ENCODE data around the gene SLC39A3.

Gene SLC39A3

GRCh38 chr19:2729943-2730818, 9.6 kb downstream of the SLC39A3 start:
- Histone ChIP-seq H3K4me1 (ENCODE audit: control insufficient read depth, insufficient read depth, low read length, unreplicated experiment) (no peaks in the 10 kb centered on the region), H3K27me3 (ENCODE audit: insufficient read depth, low read length) (peaks cover 8% of the 10 kb centered on the region; the same call in 1 of the 2 replicates), H3K4me3 (ENCODE audit: low read depth, low read length) (no peak overlapping the region), H3K79me2 (ENCODE audit: control insufficient read depth, insufficient read depth, low read length, unreplicated experiment) (no peaks in the 10 kb centered on the region), H2AFZ (ENCODE audit: low read length, unreplicated experiment) (no peak overlapping the region), H3K27ac (ENCODE audit: low read depth, low read length) (no peak overlapping the region), H3K36me3 (ENCODE audit: insufficient read depth, low read length) (no peaks in the 10 kb centered on the region)

- Histone ChIP-seq H3K36me3 (ENCODE audit: insufficient read depth, low read length) (no peaks in the 10 kb centered on the region), H2AFZ (ENCODE audit: low read length, unreplicated experiment) (no peak overlapping the region)
These were observed 10.9 kb downstream of the SLC39A3 start for GRCh38 chr19:2728783-2729387.

GRCh38 chr19:2727640-2727944, 12.2 kb downstream of the SLC39A3 start:
- no peak overlapping the region for H3K4me3 ChIP-seq (ENCODE audit: low read depth, low read length)
- no peak overlapping the region for H2AFZ ChIP-seq (ENCODE audit: low read length, unreplicated experiment)
- peaks cover 4% of the 10 kb centered on the region for H3K4me1 ChIP-seq (ENCODE audit: control insufficient read depth, insufficient read depth, low read length, unreplicated experiment)
- H3K36me3 ChIP-seq (ENCODE audit: insufficient read depth, low read length) = no peaks in the 10 kb centered on the region
- no peak overlapping the region for H3K27ac ChIP-seq (ENCODE audit: low read depth, low read length)
- H3K27me3 ChIP-seq (ENCODE audit: insufficient read depth, low read length) = peaks cover 8% of the 10 kb centered on the region; the same call in 1 of the 2 replicates
- H3K79me2 ChIP-seq (ENCODE audit: control insufficient read depth, insufficient read depth, low read length, unreplicated experiment) = no peaks in the 10 kb centered on the region

More at GRCh38 chr19:2728783-2729387, 10.9 kb downstream of the SLC39A3 start:
- Histone ChIP-seq H3K79me2 (ENCODE audit: control insufficient read depth, insufficient read depth, low read length, unreplicated experiment) (no peaks in the 10 kb centered on the region), H3K27me3 (ENCODE audit: insufficient read depth, low read length) (peaks cover 8% of the 10 kb centered on the region; the same call in 1 of the 2 replicates), H3K4me1 (ENCODE audit: control insufficient read depth, insufficient read depth, low read length, unreplicated experiment) (no peaks in the 10 kb centered on the region), H3K27ac (ENCODE audit: low read depth, low read length) (no peak overlapping the region), H3K4me3 (ENCODE audit: low read depth, low read length) (no peak overlapping the region)

GRCh38 chr19:2726904-2727639, 12.7 kb downstream of the SLC39A3 start:
- no peak overlapping the region for H2AFZ ChIP-seq (ENCODE audit: low read length, unreplicated experiment)
- H3K79me2 ChIP-seq (ENCODE audit: control insufficient read depth, insufficient read depth, low read length, unreplicated experiment) = no peaks in the 10 kb centered on the region
- H3K27me3 ChIP-seq (ENCODE audit: insufficient read depth, low read length) = peaks cover 13% of the 10 kb centered on the region; the same call in 1 of the 2 replicates
- H3K27ac ChIP-seq (ENCODE audit: low read depth, low read length) = no peak overlapping the region
- H3K36me3 ChIP-seq (ENCODE audit: insufficient read depth, low read length) = no peaks in the 10 kb centered on the region
- H3K4me3 ChIP-seq (ENCODE audit: low read depth, low read length) = no peak overlapping the region
- peaks cover 4% of the 10 kb centered on the region for H3K4me1 ChIP-seq (ENCODE audit: control insufficient read depth, insufficient read depth, low read length, unreplicated experiment)

GRCh38 chr19:2726160-2726855, 13.5 kb downstream of the SLC39A3 start:
- H2AFZ ChIP-seq (ENCODE audit: low read length, unreplicated experiment) = no peak overlapping the region
- peaks cover 20% of the 10 kb centered on the region for H3K27me3 ChIP-seq (ENCODE audit: insufficient read depth, low read length)
- no peaks in the 10 kb centered on the region for H3K79me2 ChIP-seq (ENCODE audit: control insufficient read depth, insufficient read depth, low read length, unreplicated experiment)
- no peaks in the 10 kb centered on the region for H3K36me3 ChIP-seq (ENCODE audit: insufficient read depth, low read length)
- H3K4me1 ChIP-seq (ENCODE audit: control insufficient read depth, insufficient read depth, low read length, unreplicated experiment) = peaks cover 4% of the 10 kb centered on the region
- no peak overlapping the region for H3K27ac ChIP-seq (ENCODE audit: low read depth, low read length)
- H3K4me3 ChIP-seq (ENCODE audit: low read depth, low read length) = no peak overlapping the region

- no peak overlapping the region for H2AFZ ChIP-seq (ENCODE audit: low read length, unreplicated experiment)
- H3K27me3 ChIP-seq (ENCODE audit: insufficient read depth, low read length) = peaks cover 32% of the 10 kb centered on the region
- no peaks in the 10 kb centered on the region for H3K36me3 ChIP-seq (ENCODE audit: insufficient read depth, low read length)
- H3K27ac ChIP-seq (ENCODE audit: low read depth, low read length) = no peak overlapping the region
- H3K4me3 ChIP-seq (ENCODE audit: low read depth, low read length) = no peak overlapping the region
- no peaks in the 10 kb centered on the region for H3K79me2 ChIP-seq (ENCODE audit: control insufficient read depth, insufficient read depth, low read length, unreplicated experiment)
- peaks cover 8% of the 10 kb centered on the region for H3K4me1 ChIP-seq (ENCODE audit: control insufficient read depth, insufficient read depth, low read length, unreplicated experiment)
These were observed 15.7 kb downstream of the SLC39A3 start for GRCh38 chr19:2724148-2724557.

GRCh38 chr19:2723747-2724146, 16.1 kb downstream of the SLC39A3 start:
- Histone ChIP-seq H3K27ac (ENCODE audit: low read depth, low read length) (no peak overlapping the region), H3K79me2 (ENCODE audit: control insufficient read depth, insufficient read depth, low read length, unreplicated experiment) (no peaks in the 10 kb centered on the region), H3K4me3 (ENCODE audit: low read depth, low read length) (no peak overlapping the region), H3K36me3 (ENCODE audit: insufficient read depth, low read length) (no peaks in the 10 kb centered on the region), H3K4me1 (ENCODE audit: control insufficient read depth, insufficient read depth, low read length, unreplicated experiment) (peaks cover 8% of the 10 kb centered on the region), H3K27me3 (ENCODE audit: insufficient read depth, low read length) (peaks cover 32% of the 10 kb centered on the region), H2AFZ (ENCODE audit: low read length, unreplicated experiment) (no peak overlapping the region)

GRCh38 chr19:2723345-2723715, 16.5 kb downstream of the SLC39A3 start:
- H3K27me3 ChIP-seq (ENCODE audit: insufficient read depth, low read length) = peaks cover 32% of the 10 kb centered on the region
- peaks cover 8% of the 10 kb centered on the region for H3K4me1 ChIP-seq (ENCODE audit: control insufficient read depth, insufficient read depth, low read length, unreplicated experiment)
- no peak overlapping the region for H3K27ac ChIP-seq (ENCODE audit: low read depth, low read length)
- no peak overlapping the region for H3K4me3 ChIP-seq (ENCODE audit: low read depth, low read length)
- no peaks in the 10 kb centered on the region for H3K79me2 ChIP-seq (ENCODE audit: control insufficient read depth, insufficient read depth, low read length, unreplicated experiment)
- no peak overlapping the region for H2AFZ ChIP-seq (ENCODE audit: low read length, unreplicated experiment)
- H3K36me3 ChIP-seq (ENCODE audit: insufficient read depth, low read length) = no peaks in the 10 kb centered on the region

- Histone ChIP-seq H3K4me3 (ENCODE audit: low read depth, low read length) (no peak overlapping the region), H2AFZ (ENCODE audit: low read length, unreplicated experiment) (no peak overlapping the region), H3K79me2 (ENCODE audit: control insufficient read depth, insufficient read depth, low read length, unreplicated experiment) (no peaks in the 10 kb centered on the region), H3K4me1 (ENCODE audit: control insufficient read depth, insufficient read depth, low read length, unreplicated experiment) (peaks cover 8% of the 10 kb centered on the region), H3K36me3 (ENCODE audit: insufficient read depth, low read length) (no peaks in the 10 kb centered on the region), H3K27me3 (ENCODE audit: insufficient read depth, low read length) (peaks cover 32% of the 10 kb centered on the region), H3K27ac (ENCODE audit: low read depth, low read length) (no peak overlapping the region)
These were observed 17.1 kb downstream of the SLC39A3 start for GRCh38 chr19:2722541-2723344.
